Activated naive CD4-positive, alpha-beta T cell treated with anti-CD3 and anti-CD28 coated beads, Interleukin-2, amount 10 ng/mL, durations not matched to agents 7 days and 5 days (primary cell): Measurements from ENCODE around the gene OBSL1.

Source experiments
- CTCF ChIA-PET: fragments of 350-600 bp; sonication (Branson Sonifier 250); formaldehyde crosslinking; loops from one replicate; lab custom pipeline; 2021; ENCODE audit warnings: antibody characterized with exemption; lab: Charles Lee
- DNase-seq: peaks from one replicate; pipeline ENCODE4 v3.0.0-alpha.2; 2020
- H3K27ac Mint-ChIP-seq: one replicate; pipeline ENCODE4 v1.8.0; 2021; ENCODE audit warnings: mild to moderate bottlenecking, moderate library complexity, mixed read lengths
- H3K27me3 Mint-ChIP-seq: one replicate; pipeline ENCODE4 v1.8.0; 2021; ENCODE audit warnings: mild to moderate bottlenecking, mixed read lengths
- H3K36me3 Mint-ChIP-seq: one replicate; pipeline ENCODE4 v1.8.0; 2021; ENCODE audit warnings: mixed read lengths
- H3K4me1 Mint-ChIP-seq: one replicate; pipeline ENCODE4 v1.8.0; 2021; ENCODE audit warnings: mixed read lengths
- H3K4me3 Mint-ChIP-seq: one replicate; pipeline ENCODE4 v1.8.0; 2021; ENCODE audit warnings: mild to moderate bottlenecking, moderate library complexity, mixed read lengths
- H3K9me3 Mint-ChIP-seq: one replicate; pipeline ENCODE4 v1.8.0; 2021; ENCODE audit warnings: mixed read lengths

Gene OBSL1

DNA sequence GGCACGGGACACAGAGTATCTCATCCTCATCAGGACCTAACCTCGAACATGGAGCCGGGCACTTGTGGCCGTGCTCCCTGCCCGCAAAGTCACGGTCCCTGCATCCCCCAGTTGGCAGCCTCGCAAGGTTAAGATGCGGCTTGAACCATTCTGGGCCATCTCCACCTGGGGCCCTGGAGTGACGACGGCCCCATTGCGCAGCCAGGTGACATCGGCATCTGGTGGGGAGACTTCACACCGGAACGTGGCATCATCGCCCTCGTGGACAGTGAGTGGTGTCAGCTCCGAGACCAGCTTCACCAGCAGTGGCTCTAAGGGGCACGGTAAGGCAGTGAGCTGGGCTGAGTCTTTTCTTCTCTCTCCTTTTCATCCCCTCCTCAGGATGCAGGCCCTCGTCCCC is 14.9 kb downstream of the OBSL1 start:
- H3K36me3 Mint-ChIP-seq = no peaks in the 10 kb centered on the region
- peaks cover 47% of the 10 kb centered on the region for H3K27me3 Mint-ChIP-seq
- peaks cover 10% of the 10 kb centered on the region for H3K4me1 Mint-ChIP-seq
- no peak overlapping the region for H3K4me3 Mint-ChIP-seq
- no peaks in the 10 kb centered on the region for H3K9me3 Mint-ChIP-seq
- CTCF ChIA-PET = interaction anchor here (2.0 kb wide), 1 partner anchor 61 kb away, joined by 5 read pairs; a partner anchor contains a TSS
- H3K27ac Mint-ChIP-seq = no peak overlapping the region
- DNase-seq = no peak

DNA sequence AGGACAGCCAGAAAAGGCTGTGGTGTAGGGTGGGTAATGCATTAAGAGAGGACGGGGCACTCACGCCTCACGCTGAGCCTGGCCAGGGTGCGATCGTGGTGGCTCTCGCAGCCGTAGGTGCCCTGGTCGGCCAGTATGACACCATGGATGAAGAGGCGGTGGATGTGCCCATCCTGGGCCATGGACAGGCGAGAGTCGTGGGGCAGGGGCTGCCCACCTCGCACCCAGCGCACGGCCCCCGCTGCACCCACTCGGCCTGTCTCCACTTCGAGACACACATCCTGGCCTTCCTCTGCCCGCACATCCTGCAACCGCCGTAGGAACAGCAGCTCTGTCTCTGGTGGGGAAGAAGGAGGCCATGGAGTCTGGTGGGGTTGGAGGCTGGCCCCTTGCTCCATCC is 15.4 kb downstream of the OBSL1 start:
- H3K4me3 Mint-ChIP-seq = no peak overlapping the region
- DNase-seq = no peak
- H3K27ac Mint-ChIP-seq = no peak overlapping the region
- no peaks in the 10 kb centered on the region for H3K9me3 Mint-ChIP-seq
- CTCF ChIA-PET = interaction anchor here (1.1 to 2.0 kb wide), 2 partner anchors 17 to 60 kb away, joined by 3 to 5 read pairs; partner anchors contain the start of gene INHA
- no peaks in the 10 kb centered on the region for H3K36me3 Mint-ChIP-seq
- H3K4me1 Mint-ChIP-seq = peaks cover 10% of the 10 kb centered on the region
- H3K27me3 Mint-ChIP-seq = peaks cover 52% of the 10 kb centered on the region

DNA sequence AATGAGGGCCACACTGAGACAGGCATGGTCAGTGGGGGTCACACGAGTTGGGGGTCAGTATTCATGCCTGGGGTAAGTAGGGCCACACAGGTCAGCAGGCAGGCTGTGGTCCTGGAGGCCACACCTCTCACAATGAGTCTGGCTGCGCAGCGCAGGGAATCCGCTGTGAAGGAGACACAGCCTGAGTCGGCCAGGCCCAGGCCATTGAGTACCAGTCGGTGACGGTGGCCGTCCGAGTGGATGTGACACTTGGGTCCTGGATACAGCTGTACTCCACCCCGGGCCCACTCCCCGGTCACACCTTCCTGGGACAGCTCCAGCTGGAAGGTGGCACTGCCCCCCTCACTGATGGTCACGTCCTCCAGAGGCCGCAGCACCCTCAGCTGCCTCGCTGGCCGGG is 17.0 kb downstream of the OBSL1 start:
- Mint-ChIP-seq H3K4me3 (no peak overlapping the region), H3K36me3 (no peaks in the 10 kb centered on the region), H3K27ac (no peak overlapping the region), H3K9me3 (no peaks in the 10 kb centered on the region), H3K4me1 (peaks cover 10% of the 10 kb centered on the region), H3K27me3 (peaks cover 63% of the 10 kb centered on the region)
- DNase-seq = no peak
- CTCF ChIA-PET = interaction anchor here (4.1 kb wide), 1 partner anchor 11 kb away, joined by 23 read pairs; the partner anchor contains the start of genes CHPF and TMEM198

DNA sequence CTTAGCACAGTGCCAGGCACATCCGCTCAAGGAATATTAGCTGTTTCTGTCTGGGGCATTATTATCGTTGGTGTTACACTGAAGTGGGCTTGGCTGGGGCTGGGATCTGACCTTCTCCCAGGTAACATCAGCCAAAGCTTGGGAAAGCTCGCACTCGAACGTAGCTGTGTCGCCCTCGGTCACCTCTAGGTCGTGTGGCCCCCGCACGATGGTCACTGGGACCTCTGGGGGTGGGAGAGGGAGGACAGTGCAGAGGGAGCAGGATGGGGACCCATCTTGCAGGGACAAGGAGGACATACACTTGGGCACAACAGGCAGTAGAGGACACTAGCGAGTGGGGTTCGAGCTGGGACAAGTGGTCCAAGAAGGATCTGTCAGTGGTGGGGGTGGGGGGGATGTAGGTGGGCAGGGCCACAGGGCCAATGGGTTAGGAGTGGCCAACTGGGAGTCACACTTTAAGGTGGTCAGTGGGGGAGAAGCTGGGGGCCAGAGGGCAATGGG is 17.8 kb downstream of the OBSL1 start:
- CTCF ChIA-PET = interaction anchor here (4.1 kb wide), 1 partner anchor 11 kb away, joined by 23 read pairs; the partner anchor contains the start of genes CHPF and TMEM198
- Mint-ChIP-seq H3K9me3 (no peaks in the 10 kb centered on the region), H3K4me3 (peak overlapping the region; percentile 29), H3K4me1 (peaks cover 10% of the 10 kb centered on the region), H3K27me3 (peaks cover 65% of the 10 kb centered on the region), H3K27ac (no peak overlapping the region), H3K36me3 (no peaks in the 10 kb centered on the region)
- no peak for DNase-seq

DNA sequence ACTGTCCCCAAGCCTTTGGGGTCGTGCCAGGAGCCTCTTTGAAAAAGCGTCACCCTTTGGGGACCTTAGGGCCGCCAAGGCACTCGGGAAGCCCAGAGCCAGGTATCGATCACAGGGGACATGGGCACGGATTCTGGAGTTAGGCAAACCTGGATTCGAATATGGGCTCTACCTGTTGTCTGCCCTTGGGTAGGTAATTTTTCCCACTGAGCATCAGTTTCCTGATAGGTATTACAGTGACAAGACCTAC is 18.2 kb downstream of the OBSL1 start:
- Mint-ChIP-seq H3K9me3 (no peaks in the 10 kb centered on the region), H3K4me3 (peak overlapping the region; percentile 29), H3K4me1 (peaks cover 10% of the 10 kb centered on the region), H3K27me3 (peaks cover 62% of the 10 kb centered on the region), H3K36me3 (no peaks in the 10 kb centered on the region), H3K27ac (no peak overlapping the region)
- CTCF ChIA-PET = interaction anchor here (4.1 kb wide), 1 partner anchor 10 kb away, joined by 23 read pairs; the partner anchor contains the start of genes CHPF and TMEM198
- DNase-seq = no peak

DNA sequence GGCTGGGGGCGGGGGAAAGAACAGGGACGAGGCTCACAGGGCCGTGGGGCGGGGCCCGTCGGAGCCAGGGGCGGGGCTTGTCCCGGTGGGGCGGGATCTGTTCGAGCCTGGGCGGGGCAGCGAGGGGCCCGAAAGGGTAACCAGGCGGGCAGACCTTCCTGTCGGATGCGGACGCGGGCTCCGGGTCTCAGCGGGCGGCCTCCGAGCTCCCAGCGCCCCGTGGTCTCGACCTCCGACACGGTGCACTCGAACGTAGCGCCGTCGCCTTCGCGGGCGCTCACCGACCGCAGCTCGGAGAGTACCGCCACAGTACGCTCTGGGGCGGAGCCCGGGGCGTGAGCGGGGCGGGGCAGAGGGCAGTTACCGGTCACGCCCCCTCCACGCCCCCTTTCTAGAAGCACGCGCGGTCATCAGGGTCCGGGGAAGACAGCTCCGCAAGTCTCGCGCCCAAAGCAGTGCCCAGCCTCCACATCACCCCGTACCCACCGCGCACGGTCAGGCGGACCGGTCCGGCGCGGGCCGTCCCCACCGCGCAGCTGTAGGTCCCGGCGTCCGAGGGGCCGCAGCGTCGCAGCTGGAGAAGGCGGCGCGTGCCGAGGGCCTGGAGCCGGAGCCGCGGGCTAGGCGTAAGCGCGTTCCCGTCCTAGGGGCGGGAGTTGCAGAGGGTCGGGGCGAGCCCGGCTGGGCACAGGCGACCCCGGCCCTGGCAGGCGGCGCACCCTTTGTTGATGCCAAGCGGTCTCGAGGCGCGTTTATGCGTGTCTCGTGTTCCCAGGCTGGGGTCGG is 18.8 kb downstream of the OBSL1 start:
- Mint-ChIP-seq H3K4me3 (peak overlapping the region; percentile 71), H3K4me1 (peaks cover 10% of the 10 kb centered on the region), H3K27me3 (peaks cover 62% of the 10 kb centered on the region), H3K27ac (peak overlapping the region; percentile 50), H3K36me3 (no peaks in the 10 kb centered on the region), H3K9me3 (no peaks in the 10 kb centered on the region)
- CTCF ChIA-PET = interaction anchor here (4.1 to 6.0 kb wide), 2 partner anchors 8 to 10 kb away, joined by 23 to 30 read pairs; partner anchors contain the start of genes CHPF and TMEM198
- peak; percentile 82 for DNase-seq

DNA sequence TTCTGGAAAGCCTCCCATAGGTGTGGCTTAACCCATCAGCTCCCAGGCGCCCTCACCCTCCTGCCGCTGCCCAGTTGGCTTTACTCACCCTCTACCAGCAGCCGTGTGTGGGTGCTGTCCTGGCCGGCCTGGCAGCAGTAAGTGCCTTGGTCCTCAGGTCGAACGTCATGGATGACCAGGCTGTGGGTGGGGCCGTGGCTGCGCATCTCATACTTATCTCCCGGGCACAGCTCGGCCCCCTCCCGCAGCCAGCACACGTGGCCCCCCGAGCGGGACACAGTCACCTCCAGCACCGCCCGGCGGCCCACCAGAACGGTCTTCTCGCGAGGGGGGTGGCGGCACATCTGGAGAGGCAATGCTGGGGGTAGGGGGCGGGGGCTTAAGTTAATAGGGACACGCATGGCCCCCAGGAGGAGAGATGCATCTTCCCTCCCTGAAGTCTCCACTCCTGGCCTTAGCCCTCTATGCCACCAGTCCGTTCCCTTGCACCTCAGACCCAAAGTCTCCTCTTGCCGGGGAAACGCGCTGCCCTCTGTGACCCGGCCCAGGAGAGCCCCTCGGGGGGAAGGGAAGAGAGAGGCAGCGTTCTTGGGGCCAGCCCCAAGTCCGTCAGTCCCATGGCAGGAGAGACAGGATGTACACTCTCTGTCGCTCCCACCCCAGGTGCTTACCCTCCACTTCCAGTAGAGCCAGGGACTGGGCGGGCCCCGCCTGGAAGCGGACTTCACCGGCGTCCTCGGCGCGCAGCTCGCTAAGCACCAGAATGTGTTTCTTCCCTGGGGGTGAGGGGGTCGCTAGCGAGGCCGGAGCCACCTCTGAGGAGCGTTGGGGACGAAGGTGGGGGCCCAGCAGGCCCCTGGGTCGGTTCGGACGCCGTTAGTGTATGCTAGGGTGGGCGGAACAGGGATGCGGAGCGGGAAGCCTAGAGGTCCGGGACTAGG is 19.6 kb downstream of the OBSL1 start:
- CTCF ChIA-PET = interaction anchor here (0.8 to 6.0 kb wide), 3 partner anchors 9 to 11 kb away, joined by 3 to 30 read pairs (median 23); partner anchors contain the start of genes CHPF and TMEM198
- DNase-seq = no peak
- Mint-ChIP-seq H3K36me3 (no peaks in the 10 kb centered on the region), H3K27ac (peak overlapping the region; percentile 50), H3K27me3 (peaks cover 66% of the 10 kb centered on the region), H3K4me1 (peaks cover 10% of the 10 kb centered on the region), H3K9me3 (no peaks in the 10 kb centered on the region), H3K4me3 (peak overlapping the region; percentile 71)

DNA sequence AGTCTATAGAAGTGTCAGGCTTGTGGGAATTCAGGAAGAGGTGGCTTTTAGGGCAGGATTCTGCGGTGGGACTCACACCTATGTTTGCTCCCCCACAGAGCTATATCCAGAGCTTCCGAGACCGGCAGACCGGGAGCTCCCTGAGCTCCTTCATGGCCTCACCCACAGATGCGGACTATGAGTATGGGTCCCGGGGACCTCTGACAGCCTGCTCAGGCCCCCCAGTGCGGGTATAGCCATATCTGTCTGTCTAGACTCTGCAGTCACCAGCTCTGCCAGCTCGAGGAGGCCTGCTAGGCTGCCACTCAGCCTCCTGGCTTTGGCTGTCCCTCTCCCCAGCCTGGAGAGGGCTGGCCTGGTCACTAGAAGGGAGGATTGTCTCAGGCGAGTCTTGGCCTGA is 21.7 kb downstream of the OBSL1 start:
- CTCF ChIA-PET = interaction anchor here (1.4 to 6.0 kb wide), 2 partner anchors 11 to 93 kb away, joined by 4 to 30 read pairs; no protein-coding TSS in a partner anchor
- Mint-ChIP-seq H3K4me3 (no peak overlapping the region), H3K27me3 (peaks cover 84% of the 10 kb centered on the region), H3K4me1 (peaks cover 13% of the 10 kb centered on the region), H3K9me3 (no peaks in the 10 kb centered on the region), H3K27ac (no peak overlapping the region), H3K36me3 (no peaks in the 10 kb centered on the region)
- no peak for DNase-seq

DNA sequence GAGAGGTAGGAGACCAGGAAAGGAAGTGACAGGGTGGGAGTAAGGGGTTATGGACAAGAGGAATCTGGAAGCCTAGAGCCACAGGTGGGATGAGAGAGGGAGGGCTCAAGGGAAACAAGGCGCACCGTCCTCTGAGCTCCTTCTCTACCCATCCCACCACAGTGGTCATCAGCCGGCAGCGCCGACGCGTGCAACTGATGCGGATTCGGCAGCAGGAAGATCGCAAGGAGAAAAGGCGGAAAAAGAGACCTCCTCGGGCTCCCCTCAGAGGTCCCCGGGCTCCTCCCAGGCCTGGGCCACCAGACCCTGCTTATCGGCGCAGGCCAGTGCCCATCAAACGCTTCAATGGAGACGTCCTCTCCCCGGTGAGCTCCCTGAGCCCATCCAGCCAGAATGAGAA is 22.3 kb downstream of the OBSL1 start:
- Mint-ChIP-seq H3K4me3 (no peak overlapping the region), H3K4me1 (peaks cover 19% of the 10 kb centered on the region), H3K27me3 (peaks cover 84% of the 10 kb centered on the region), H3K36me3 (no peaks in the 10 kb centered on the region), H3K27ac (no peak overlapping the region), H3K9me3 (no peaks in the 10 kb centered on the region)
- CTCF ChIA-PET = interaction anchor here (1.2 to 6.0 kb wide), 3 partner anchors 11 to 141 kb away, joined by 3 to 30 read pairs (median 4); no protein-coding TSS in a partner anchor
- no peak for DNase-seq

DNA sequence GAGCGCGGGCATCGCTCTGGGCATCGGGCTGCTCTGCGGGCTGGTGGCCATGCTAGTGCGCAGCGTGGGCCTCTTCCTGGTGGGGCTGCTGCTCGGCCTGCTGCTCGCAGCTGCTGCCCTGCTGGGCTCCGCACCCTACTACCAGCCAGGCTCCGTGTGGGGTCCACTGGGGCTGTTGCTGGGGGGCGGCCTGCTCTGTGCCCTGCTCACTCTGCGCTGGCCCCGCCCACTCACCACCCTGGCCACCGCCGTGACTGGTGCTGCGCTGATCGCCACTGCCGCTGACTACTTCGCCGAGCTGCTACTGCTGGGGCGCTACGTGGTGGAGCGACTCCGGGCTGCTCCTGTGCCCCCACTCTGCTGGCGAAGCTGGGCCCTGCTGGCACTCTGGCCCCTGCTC is 23.7 kb downstream of the OBSL1 start:
- H3K27me3 Mint-ChIP-seq = peaks cover 75% of the 10 kb centered on the region
- H3K36me3 Mint-ChIP-seq = no peaks in the 10 kb centered on the region
- CTCF ChIA-PET = interaction anchor here (6.0 kb wide), 1 partner anchor 13 kb away, joined by 30 read pairs; no protein-coding TSS in a partner anchor
- DNase-seq = no peak
- no peak overlapping the region for H3K4me3 Mint-ChIP-seq
- H3K27ac Mint-ChIP-seq = no peak overlapping the region
- H3K9me3 Mint-ChIP-seq = no peaks in the 10 kb centered on the region
- peaks cover 17% of the 10 kb centered on the region for H3K4me1 Mint-ChIP-seq

DNA sequence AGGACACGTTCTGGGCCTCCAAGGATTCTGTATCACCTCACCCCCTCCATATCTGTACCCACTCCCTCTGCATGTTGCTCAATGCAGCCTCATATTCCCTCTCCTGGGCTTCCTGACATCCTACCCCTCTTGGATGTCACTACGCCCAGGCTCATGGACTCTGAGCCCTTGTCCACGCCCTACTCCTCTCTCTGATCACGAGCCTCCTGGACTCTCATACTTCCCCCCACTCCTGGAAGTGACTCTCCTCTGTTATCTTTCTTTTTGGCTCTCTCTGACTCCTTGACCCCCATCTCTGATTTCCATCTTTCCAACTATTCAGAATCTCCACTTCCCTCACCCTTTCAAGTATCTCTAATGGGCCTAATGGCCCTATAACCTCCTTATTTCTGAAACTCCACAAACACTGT is 25.4 kb downstream of the OBSL1 start:
- Mint-ChIP-seq H3K9me3 (no peaks in the 10 kb centered on the region), H3K27ac (no peak overlapping the region), H3K4me3 (no peak overlapping the region), H3K4me1 (peaks cover 23% of the 10 kb centered on the region), H3K36me3 (peaks cover 2% of the 10 kb centered on the region), H3K27me3 (peaks cover 58% of the 10 kb centered on the region)
- DNase-seq = no peak
- CTCF ChIA-PET = interaction anchor here (1.9 kb wide), 1 partner anchor 14 kb away, joined by 6 read pairs; no protein-coding TSS in a partner anchor

DNA sequence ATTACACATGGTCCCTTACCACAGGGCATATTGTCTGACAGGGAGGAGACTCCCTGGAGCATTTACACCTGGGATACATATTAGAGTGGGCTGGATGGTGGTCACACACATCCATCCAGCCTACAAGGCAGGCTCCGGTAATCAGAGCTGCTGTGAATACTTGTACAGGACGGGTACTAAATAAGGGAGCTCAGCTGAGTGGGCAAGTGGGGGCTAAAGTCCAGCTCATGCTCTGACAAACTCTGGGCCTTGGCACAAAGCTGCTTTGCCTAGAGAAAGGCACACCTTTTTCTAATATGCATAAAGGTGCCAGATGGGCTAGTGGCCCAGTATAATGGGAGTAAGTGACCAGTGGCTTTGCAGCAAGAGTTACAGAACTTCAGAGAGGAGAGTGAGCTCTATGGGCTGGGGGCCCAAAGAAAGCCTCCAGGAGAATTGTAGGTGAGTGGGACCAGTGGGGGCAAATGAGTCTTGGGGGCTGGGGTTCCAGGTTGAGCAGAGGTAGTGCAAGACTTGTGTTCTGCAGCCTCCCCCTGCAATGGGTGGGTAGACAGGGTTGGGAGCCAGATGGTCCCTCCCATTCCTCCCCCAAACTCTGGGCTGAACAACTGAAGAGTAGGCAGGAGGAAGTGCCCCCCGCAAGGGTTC is 25.9 kb downstream of the OBSL1 start:
- CTCF ChIA-PET = interaction anchor here (1.9 kb wide), 1 partner anchor 15 kb away, joined by 6 read pairs; no protein-coding TSS in a partner anchor
- peak overlapping the region; percentile 77 for H3K4me3 Mint-ChIP-seq
- DNase-seq = no peak
- H3K9me3 Mint-ChIP-seq = no peaks in the 10 kb centered on the region
- peaks cover 53% of the 10 kb centered on the region for H3K27me3 Mint-ChIP-seq
- peaks cover 23% of the 10 kb centered on the region for H3K4me1 Mint-ChIP-seq
- peaks cover 2% of the 10 kb centered on the region for H3K36me3 Mint-ChIP-seq
- H3K27ac Mint-ChIP-seq = no peak overlapping the region

DNA sequence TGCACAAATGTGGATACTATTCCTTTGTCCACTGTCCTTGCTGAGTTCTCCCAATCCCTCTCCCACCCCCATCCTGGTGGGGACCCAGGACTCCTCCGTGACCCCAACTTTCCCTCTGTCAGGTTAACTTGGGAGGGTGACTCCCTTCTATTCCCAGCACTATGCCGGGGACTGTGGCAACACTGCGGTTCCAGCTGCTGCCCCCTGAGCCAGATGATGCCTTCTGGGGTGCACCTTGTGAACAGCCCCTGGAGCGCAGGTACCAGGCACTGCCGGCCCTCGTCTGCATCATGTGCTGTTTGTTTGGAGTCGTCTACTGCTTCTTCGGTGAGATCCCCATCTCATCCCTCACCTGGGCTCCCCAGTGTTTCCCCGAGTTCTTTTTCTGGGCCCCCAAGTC is 26.8 kb downstream of the OBSL1 start:
- Mint-ChIP-seq H3K4me1 (peaks cover 23% of the 10 kb centered on the region), H3K36me3 (peaks cover 2% of the 10 kb centered on the region), H3K9me3 (no peaks in the 10 kb centered on the region), H3K27me3 (peaks cover 44% of the 10 kb centered on the region), H3K27ac (peak overlapping the region; percentile 47), H3K4me3 (peak overlapping the region; percentile 77)
- DNase-seq = no peak
- CTCF ChIA-PET = interaction anchor here (1.9 kb wide), 1 partner anchor 16 kb away, joined by 6 read pairs; no protein-coding TSS in a partner anchor
